A204.1 (cell line): ENCODE results near the gene EOLA1.
"Not testable (repeated sequence)": the region's sequence is repeated elsewhere in the genome, so short reads cannot be mapped to it uniquely, and the experiment has no call there.

Source experiments
- FAIRE-seq: peaks from 2 replicates; lab custom pipeline; 2012; peaks lifted over from hg19 to GRCh38; lab: Jason Lieb, UNC

EOLA1 gene

GRCh38 chrX:149540621-149541520 lies at the start of gene EOLA1:
EOLA1 (plus strand) TSS chrX:149541012; CDS start chrX:149545631, 4,619 bp downstream.
- FAIRE-seq, result peak; percentile 62

- FAIRE-seq, result no peak
These were observed 49.0 kb upstream of the EOLA1 start for GRCh38 chrX:149491812-149492211.

GRCh38 chrX:149493567-149494562 lies 46.9 kb upstream of the EOLA1 start:
- FAIRE-seq, result no peak

- FAIRE-seq, result no peak
These were observed 45.8 kb upstream of the EOLA1 start for GRCh38 chrX:149494844-149495565.

GRCh38 chrX:149495573-149496071 lies 45.2 kb upstream of the EOLA1 start:
- no peak for FAIRE-seq

GRCh38 chrX:149497054-149497453 lies 43.8 kb upstream of the EOLA1 start:
- no peak for FAIRE-seq

- no peak for FAIRE-seq
These were observed 43.2 kb upstream of the EOLA1 start for GRCh38 chrX:149497626-149498025.

GRCh38 chrX:149498767-149499166 lies 42.0 kb upstream of the EOLA1 start:
- FAIRE-seq, result no peak

- no peak for FAIRE-seq
These were observed 41.0 kb upstream of the EOLA1 start for GRCh38 chrX:149499766-149500165.

GRCh38 chrX:149502923-149503322 lies 37.9 kb upstream of the EOLA1 start:
- FAIRE-seq, result not testable (repeated sequence)

GRCh38 chrX:149503446-149503845 lies 37.4 kb upstream of the EOLA1 start:
- FAIRE-seq, result not testable (repeated sequence)

- no peak for FAIRE-seq
These were observed 36.4 kb upstream of the EOLA1 start for GRCh38 chrX:149504226-149504914.

GRCh38 chrX:149504915-149505651 lies 35.7 kb upstream of the EOLA1 start, which contains the start of gene IDS:
IDS (minus strand) TSS chrX:149505306; CDS start chrX:149505137, 169 bp downstream.
- FAIRE-seq, result no peak

- FAIRE-seq, result no peak
These were observed 35.1 kb upstream of the EOLA1 start for GRCh38 chrX:149505671-149506070.

GRCh38 chrX:149506349-149506748 lies 34.5 kb upstream of the EOLA1 start:
- no peak for FAIRE-seq

- FAIRE-seq, result no peak
These were observed 32.3 kb upstream of the EOLA1 start for GRCh38 chrX:149508467-149508866.

- no peak for FAIRE-seq
These were observed 30.4 kb upstream of the EOLA1 start for GRCh38 chrX:149510386-149510785.

- no peak for FAIRE-seq
These were observed 29.7 kb upstream of the EOLA1 start for GRCh38 chrX:149511081-149511480.

GRCh38 chrX:149512225-149512885 lies 28.5 kb upstream of the EOLA1 start:
- no peak for FAIRE-seq
